HG02763 (cell line): ENCODE data around the gene NEGR1.
"Not testable (repeated sequence)": the region's sequence is repeated elsewhere in the genome, so short reads cannot be mapped to it uniquely, and the experiment has no call there.

Experiments used
- ATAC-seq: cut with Tn5 transposase; IDR thresholded peaks from one replicate; pipeline ENCODE4 v1.9.1; 2021; ENCODE audit warnings: mild to moderate bottlenecking, moderate library complexity; ENCODE audit not compliant: unreplicated experiment

Gene NEGR1

DNA sequence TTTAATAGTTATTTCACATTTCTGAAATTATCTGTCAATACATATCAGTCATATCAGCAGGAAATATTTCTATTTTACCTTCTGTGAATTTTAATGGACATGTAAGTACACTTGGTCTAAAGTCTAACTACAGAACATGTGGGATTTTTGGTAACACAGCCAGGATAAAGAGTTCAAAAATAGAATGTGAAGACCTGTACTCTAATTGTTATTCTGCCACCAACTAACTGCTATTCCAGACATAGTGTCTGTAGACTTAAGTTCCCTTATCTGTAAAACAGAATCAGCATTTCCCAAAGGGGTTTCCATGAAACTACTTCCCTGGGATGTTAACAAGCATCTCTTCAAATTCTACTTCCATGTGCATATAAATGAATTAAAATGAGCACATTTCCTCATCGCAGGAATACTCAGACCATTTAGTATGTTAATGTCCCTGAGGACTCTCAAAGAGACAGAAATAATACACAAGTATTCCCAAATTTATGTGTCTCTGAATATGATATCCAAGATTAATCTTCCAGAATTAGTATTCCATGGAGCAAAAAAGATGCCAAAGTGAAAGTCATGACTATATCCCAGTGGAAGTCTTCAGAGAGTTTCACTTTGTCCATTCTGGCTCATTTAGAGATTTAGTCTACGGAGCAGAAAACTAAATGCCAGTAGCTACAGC is 325.6 kb downstream of the NEGR1 start:
- no peak for ATAC-seq

DNA sequence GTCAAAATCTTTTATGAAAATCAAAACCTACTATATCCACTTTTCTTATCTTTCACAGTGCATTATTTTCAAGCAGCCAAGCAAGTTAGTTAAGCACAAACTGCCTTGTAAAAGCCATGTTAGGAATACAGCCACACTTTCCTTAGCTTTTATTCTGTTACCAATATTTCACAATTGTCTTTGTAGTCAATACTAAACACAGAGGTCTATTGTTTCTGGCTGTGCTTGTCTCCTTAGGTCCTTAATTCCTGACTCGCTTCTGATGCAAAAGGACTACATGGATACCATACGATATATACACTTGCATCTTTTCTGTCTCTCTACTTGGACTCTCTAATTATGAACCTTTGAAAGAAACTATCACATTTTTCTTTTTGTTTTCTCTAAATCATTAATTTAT is 331.8 kb downstream of the NEGR1 start:
- ATAC-seq = no peak

DNA sequence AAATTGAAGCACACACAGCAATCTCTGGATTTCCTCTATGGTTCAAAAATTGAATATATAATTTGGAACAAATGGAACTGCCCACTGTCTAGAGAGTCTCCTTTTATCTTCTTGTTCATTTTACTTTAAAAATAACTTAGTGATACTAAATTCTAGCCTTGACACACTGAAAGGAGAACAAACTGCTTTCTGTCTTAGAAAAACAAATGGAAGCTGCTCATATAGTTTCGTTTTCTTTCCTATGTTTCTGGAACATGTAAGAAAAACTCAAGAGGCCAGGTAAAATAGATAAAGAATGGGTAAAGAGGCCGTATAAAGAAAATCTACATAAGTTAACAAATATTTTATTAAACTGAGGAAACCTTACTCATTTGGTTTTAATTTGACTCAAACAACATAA is 332.7 kb downstream of the NEGR1 start:
- ATAC-seq = no peak

DNA sequence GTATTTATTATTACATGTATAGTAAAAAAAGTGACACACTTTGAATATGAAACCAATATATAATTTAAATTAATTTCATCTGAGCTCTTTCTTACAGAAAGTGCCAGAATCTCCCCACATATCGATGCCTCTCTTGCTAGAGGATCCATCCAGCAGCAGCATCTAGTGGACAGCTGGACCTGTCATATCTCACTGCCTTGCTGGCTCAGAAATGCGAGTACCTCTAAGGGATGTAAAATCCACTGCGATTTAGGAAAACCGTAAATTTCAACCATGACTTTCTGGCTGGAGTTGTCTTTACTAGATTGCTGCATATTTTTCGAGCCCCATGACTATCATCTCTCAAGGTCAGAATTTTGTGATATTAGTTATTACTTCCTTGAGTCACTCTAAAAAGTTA is 333.8 kb downstream of the NEGR1 start:
- ATAC-seq = no peak

DNA sequence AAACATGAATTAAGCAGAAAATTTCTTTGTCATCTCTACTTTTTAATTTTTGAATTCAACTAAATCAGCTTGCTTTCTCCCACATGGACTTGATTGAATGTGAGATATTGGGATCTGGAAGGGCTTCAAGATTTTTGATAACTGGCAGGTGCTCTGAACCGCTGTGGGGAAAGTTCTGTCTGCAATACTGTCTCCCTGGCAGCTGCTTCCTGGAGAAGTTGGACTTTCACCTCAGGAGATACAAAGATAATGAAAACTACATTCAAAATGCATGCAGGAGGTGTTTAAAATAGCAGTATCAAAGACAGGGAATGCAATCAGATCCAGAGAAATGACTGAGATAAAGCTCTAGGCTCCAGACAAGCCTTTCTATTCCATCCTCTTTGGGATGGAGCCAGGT is 338.3 kb downstream of the NEGR1 start:
- ATAC-seq = no peak

DNA sequence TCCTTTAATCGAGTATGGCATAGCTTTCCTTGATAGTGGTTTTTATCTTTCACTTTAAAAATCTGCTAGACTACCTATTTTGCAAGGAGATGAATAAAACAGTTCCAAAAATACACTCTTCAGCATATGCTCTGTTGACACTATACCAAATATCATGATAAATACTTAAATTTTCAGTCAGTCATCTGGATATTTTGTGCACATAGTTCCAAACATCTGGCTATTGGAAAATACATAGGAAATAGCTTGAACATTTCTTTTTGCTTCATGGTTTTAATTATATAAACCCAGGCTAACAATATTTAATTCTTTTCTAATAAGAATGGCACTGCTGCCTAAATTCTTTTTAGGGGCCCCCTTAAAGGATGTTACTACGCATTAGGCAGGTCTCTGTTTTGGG is 342.1 kb downstream of the NEGR1 start:
- ATAC-seq = no peak

DNA sequence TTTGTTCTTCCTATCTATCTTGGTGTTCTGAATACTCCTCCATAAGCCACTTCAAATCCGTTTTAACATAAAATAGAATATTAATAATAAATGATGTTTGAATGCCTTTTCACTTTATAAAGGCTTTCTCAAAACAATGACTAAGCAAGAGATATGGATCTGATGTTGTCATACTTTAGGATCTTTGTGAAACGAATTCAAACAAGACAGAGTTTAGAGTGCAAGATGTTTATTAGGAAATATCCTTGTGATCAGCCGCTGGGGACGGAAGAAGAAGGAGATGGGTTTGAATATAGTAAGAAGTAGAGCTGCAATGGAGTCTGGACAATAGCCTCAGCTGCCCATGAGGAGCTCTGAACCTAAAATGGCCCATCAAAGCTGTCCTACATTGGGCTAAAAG is 351.8 kb downstream of the NEGR1 start:
- ATAC-seq = no peak

DNA sequence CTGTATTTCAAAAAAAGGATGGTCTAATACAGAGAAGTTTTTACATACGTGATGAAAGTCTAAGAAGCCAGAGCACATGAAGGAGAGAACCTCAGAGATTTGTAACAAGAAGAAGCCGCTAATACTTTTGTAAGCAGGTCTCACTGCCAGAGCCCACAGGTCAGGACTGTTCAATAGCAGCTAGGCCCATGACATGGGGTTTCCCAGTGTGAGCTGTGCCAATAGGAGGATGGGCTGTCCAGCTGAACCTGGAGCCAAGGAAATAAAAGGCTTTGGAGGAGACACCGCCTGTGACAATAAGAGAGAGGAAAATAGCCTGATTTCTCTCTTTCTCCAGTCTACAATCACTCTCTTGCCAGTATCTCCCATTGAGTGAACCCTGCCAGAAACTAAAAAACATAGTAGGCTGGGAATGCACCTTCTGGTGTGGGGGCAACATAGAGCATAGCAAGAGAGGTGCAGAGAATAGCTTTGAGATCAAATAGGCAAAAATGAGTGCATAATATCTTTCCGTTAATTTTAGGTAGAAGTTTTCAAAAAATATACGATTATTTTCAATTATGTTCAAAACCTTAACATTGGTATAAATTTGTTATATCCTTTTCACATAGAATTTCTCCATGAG is 360.3 kb downstream of the NEGR1 start:
- no peak for ATAC-seq

DNA sequence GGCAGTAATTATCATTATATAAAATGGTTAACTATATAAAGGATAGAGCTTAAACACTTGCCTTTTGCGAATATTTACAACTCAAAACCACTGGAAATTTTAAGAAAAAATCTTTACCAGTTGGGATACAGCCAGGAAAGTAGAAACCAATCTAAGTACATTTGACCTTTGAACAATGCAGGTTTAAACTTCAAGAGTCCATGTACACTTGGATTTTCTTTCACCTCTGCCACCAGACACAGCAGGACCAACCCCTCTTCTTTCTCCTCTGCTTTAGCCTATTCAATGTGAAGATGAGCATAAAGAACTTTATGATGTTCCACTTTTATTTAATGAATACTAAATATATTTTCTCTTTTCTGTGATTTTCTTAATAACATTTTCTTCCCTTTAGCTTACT is 361.1 kb downstream of the NEGR1 start:
- no peak for ATAC-seq

DNA sequence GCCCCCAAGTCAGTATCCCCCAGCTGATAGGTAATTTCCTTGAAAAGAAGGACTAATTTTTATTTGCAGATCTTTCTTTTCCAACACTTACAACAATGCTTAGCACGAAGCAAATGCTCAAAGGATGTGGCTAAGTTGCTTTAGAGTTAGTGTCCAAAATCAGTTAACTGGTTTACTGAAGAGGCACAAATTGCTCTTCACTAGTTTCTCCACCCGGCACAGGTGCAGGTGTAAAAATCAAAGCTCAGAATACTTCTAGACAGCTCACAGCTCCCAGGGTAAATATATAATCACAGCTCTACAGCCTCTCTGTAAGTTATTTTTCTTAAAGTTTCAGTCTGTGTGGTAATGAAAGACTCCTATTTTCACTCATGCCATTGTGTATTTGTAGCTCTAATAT is 361.8 kb downstream of the NEGR1 start:
- no peak for ATAC-seq

DNA sequence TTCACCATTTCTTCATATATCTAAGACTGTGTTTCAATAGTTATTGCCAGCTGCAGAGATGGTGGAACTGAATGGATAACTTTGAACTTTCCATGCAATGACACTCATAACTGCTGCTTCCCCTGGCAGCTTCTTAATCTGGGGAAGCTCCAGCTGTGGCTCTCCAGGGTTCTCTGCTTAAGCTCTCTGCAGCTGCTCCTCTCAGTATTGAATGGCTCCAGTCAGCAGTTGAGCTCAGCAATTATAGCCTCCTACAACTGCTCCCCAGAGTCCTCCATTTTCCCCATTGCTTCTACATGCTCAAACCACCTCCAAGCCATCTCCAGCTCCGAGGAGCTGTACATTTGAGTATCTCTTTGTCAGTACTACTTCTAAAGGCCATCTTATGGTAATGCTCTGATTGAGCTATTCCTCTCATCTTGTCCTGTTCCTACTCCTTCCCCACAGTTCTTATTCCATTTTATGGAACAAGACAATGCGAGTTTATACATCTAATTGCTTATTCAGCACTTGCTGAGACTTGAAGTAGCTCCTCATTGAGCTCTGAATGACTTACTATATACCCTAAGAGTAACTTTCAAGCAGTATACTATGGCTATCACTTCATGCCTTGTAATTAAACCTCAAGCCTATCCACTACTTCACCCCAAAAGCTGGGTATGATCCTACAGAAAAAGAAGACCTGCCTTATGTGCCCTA is 362.4 kb downstream of the NEGR1 start:
- ATAC-seq = no peak

DNA sequence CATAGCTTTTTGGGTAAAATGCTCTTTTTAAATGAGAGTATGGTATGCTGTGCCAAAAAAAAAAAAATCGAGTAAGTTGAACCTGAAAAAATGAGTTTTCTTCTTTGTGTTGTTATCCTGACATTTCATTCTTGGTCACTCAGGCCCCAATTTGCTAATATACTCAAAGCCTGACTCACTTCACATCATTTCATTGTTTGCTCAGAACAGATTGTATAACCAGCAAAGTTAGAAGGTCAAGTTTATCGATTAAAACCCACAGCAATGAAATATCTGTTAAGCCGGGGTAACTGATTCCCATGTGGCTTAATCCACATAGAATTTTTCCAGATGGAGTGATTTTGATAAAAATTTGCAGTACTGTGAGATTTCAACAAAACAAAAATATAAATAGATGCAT is 363.7 kb downstream of the NEGR1 start:
- no peak for ATAC-seq

DNA sequence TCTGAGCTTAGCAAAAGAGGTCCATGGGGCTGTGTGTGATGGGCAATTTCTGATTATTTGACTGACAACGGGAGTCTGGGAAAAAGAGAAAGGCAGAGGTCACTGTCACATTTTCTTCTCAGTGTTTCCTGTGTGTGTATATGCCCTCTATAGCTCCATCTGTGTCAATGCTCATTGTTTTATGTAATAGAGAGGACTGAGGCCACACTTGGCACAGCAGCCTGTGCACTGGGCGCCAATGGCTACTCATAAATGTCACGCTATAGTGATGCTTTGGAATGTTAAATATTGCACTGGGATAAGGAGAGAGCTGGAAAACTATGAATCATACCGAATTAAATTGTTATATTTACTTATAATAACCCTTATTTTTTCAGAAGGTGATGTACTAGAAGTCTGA is 365.4 kb downstream of the NEGR1 start:
- no peak for ATAC-seq

DNA sequence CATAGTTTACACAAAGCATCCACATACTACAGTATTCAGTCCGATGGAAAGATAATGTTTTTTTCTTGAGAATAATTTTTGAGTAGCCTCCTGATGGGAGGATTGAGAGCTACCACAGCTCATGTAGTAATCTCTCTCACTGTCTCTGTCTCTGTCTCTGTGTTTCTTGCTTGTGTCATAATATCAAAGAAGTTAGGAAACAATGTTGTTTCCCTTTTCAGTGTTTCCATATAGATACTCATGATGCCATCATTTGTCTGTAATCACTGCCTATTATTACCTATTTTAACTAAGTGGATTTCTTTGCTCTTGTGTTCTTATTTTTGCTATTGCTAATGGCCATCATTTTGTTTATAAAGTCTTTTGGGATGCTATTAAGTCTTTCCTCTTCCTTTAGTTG is 367.7 kb downstream of the NEGR1 start:
- no peak for ATAC-seq

DNA sequence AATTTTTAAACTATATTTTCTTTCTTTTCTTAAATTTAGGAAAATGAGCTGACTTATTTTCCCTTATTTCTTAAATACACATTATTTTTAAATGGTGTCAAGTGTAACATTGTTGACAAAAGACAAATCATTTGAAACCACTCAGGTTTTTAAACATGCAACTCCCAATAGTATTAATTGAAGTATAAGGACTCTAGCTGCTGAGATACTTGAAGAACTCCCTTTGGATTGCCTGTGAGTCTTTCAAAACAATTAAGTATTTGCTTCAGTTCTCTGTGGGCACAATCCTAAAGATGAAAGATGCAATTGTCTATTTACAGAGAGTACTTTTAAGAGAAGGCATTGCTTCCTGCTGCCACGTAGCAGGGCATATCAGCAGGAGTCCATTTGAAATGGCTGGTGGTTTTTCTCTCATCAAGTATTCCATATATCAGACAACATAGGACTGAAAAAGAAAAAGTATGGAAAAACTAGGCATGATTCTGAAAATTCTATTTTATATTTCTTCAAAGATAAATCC is 373.4 kb downstream of the NEGR1 start:
- ATAC-seq = no peak

DNA sequence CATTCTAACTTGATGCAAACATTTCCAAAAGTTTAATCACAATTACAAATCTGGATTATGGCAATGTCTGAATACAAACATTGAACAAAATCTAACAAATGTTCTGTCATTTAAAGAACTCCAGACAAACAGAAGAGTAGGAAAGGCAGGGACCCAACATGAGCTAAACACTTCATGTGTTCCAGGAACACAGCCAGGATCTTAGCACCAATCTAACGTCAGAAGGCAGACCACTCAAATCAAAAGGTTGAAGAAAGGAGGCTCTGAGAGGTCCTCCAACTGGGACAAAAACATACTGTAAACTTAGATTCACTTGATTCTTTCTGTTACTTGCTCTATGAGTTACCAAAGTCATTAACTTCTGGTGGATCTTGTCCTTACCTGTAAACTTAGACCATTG is 374.0 kb downstream of the NEGR1 start:
- no peak for ATAC-seq

DNA sequence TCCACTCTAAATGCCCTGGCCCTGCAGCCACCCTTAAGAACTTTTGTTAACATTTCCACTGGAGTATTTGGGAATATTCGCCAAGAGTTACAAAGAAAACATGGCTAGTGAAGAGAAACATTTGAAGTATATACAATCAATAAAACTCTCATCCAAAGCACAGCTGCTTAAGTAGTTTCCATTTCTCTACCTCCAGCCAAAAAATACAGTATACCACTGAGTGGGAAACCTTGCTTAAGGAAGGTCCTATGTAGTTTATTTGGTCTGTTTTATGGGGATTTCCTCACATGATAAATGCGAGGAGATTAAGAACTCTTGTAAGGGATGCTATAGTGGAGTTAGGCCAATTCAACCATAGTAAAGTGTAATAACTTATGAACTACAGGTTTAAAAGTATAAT is 382.5 kb downstream of the NEGR1 start:
- no peak for ATAC-seq

DNA sequence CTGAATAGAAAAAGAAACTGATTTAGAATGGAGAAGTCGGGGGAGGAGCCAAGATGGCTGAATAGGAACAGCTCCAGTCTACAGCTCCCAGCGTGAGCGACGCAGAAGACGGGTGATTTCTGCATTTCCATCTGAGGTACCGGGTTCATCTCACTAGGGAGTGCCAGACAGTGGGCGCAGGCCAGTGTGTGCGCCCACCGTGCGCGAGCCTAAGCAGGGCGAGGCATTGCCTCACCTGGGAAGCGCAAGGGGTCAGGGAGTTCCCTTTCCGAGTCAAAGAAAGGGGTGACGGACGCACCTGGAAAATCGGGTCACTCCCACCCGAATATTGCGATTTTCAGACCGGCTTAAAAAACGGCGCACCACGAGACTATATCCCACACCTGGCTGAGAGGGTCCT is 394.2 kb downstream of the NEGR1 start:
- not testable (repeated sequence) for ATAC-seq

DNA sequence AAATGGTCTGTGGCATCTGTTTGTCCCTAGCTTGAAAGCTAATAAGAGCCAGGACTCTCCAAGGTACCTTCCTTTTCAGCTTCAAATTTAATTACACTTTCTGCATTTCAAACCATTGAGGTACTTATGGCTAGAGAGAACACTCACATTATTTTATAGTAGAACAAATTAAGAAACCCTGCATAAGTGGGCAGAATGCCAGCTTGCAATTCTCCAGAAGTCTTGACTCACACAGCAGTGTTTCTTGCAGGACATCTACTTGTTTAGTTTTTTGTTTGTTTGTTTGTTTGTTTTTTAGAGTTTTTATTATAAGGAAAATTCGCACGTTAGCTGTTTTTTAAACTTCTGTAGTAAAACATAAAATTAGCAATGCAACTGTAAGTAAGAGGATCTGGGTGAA is 397.2 kb downstream of the NEGR1 start:
- no peak for ATAC-seq

DNA sequence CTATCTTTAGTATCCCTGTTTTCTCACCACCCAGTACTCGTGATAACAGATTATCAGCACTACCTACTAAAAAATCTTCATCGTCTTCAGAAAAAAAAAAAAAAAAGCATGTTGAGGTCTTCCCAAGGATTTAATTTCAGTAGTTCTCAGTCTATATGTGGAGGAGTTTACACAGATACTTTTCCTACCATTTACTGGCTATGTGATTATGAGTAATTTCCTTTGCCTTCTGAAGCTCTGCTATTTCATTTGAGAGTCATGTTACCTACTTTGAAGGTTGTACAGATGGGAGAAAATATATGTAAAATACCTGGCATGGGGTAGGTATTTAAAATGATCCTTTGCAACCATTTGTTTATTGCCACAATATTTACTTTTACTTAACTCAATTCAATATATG is 399.7 kb downstream of the NEGR1 start:
- ATAC-seq = no peak

DNA sequence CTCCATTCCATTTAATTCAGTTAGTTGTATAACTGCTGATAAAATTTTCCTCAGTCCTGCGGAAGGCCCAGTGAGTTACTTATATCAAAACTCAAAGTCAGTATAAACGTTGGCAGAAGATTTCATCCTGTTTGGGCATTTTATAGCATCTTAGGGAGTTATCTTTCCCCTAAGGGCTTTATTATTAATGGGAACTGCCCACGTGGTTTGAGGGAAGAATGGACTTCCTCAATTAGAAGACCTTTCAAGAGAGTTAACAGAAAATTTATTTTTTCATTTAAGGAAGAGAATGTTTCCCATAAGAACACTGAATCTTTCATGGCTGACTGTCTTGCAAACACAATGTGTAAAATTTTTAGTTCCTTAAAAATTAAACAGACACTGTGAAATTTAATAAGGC is 400.1 kb downstream of the NEGR1 start:
- no peak for ATAC-seq

DNA sequence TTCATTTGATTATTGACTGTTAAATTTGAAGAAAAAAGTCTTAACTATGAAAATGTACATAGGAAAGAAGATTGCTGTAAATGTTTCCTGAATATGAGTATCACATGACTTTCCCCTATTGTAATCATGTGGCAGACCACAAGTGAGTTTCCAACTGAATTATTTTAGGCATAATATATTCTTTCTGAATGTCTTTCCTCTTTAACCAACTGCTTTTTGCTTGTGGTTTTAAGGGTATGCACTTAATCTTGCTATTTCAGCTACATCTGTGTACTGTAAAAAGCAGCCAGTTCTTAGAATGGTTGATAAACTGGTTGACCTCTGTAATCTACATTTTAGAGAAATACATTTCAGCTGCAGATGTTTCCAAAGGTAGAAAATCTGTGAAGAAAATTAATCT is 400.7 kb downstream of the NEGR1 start:
- no peak for ATAC-seq
